Measurements from ENCODE around the gene DNER.
"Not testable (repeated sequence)": the region's sequence is repeated elsewhere in the genome, so short reads cannot be mapped to it uniquely, and the experiment has no call there.

DNA sequence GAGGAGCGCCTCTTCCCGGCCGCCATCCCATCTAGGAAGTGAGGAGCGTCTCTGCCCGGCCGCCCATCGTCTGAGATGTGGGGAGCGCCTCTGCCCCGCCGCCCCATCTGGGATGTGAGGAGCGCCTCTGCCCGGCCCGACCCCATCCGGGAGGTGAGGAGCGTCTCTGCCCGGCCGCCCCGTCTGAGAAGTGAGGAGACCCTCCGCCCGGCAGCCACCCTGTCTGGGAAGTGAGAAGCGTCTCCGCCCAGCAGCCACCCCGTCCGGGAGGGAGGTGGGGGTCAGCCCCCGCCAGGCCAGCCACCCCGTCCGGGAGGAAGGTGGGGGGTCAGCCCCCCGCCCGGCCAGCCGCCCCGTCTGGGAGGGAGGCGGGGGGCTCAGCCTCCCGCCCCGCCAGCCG lies 28.3 kb upstream of the DNER start:
- not testable (repeated sequence) for TF ChIP-seq JUND (IDR thresholded peaks at IDR 0.05); SP1 (IDR thresholded peaks at IDR 0.05); HNF4A (conservative IDR thresholded peaks at IDR 0.05)
- TF ChIP-seq, protein P1, sequence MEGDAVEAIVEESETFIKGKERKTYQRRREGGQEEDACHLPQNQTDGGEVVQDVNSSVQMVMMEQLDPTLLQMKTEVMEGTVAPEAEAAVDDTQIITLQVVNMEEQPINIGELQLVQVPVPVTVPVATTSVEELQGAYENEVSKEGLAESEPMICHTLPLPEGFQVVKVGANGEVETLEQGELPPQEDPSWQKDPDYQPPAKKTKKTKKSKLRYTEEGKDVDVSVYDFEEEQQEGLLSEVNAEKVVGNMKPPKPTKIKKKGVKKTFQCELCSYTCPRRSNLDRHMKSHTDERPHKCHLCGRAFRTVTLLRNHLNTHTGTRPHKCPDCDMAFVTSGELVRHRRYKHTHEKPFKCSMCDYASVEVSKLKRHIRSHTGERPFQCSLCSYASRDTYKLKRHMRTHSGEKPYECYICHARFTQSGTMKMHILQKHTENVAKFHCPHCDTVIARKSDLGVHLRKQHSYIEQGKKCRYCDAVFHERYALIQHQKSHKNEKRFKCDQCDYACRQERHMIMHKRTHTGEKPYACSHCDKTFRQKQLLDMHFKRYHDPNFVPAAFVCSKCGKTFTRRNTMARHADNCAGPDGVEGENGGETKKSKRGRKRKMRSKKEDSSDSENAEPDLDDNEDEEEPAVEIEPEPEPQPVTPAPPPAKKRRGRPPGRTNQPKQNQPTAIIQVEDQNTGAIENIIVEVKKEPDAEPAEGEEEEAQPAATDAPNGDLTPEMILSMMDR (IDR thresholded peaks at IDR 0.05; ENCODE audit: low read depth, low read length, missing input control), result not testable (repeated sequence)
